CD8-positive, alpha-beta memory T cell (primary cell): ENCODE measurements around the gene GRIP1. TPM values are rescaled to one million over a fixed set of nuclear protein-coding genes. Genes with fewer than 3 reads are reported as not detected.

Experiments
- CTCF ChIA-PET: fragments of 350-600 bp; sonication (Branson Sonifier 250); formaldehyde crosslinking; loops from one replicate; lab custom pipeline; 2021; ENCODE audit warnings: antibody characterized with exemption; lab: Charles Lee
- POLR2A ChIA-PET: fragments of 350-600 bp; sonication (Branson Sonifier 250); formaldehyde crosslinking; loops from one replicate; lab custom pipeline; 2021; ENCODE audit warnings: antibody characterized with exemption; lab: Charles Lee
- DNase-seq, 5 donors: peaks; one replicate each; pipeline versions ENCODE4 v3.0.0 to v3.0.0-alpha.2; 2020 to 2022; ENCODE audit warnings: mixed read lengths in 1 of 5
- H3K27ac ChIP-seq: one replicate; pipeline ENCODE4 v1.7.0; 2013; ENCODE audit warnings: low read depth, mild to moderate bottlenecking, low read length, moderate library complexity
- H3K27me3 ChIP-seq: 2 replicates; pipeline ENCODE4 v1.7.0; 2013; ENCODE audit warnings: low read length, mild to moderate bottlenecking; ENCODE audit not compliant: insufficient read depth, poor library complexity, severe bottlenecking
- H3K36me3 ChIP-seq: 2 replicates; pipeline ENCODE4 v1.7.0; 2013; ENCODE audit warnings: mild to moderate bottlenecking, low read length, moderate library complexity; ENCODE audit not compliant: insufficient read depth
- H3K4me1 ChIP-seq: 2 replicates; pipeline ENCODE4 v1.7.0; 2013; ENCODE audit warnings: mild to moderate bottlenecking, low read length, moderate library complexity; ENCODE audit not compliant: insufficient read depth
- H3K4me3 ChIP-seq: 2 replicates; pipeline ENCODE4 v1.7.0; 2013; ENCODE audit warnings: mild to moderate bottlenecking, low read length
- H3K9me3 ChIP-seq: 2 replicates; pipeline ENCODE4 v1.7.0; 2013; ENCODE audit warnings: mild to moderate bottlenecking, low read length
- H3K27ac Mint-ChIP-seq, 8 donors: one replicate each; pipeline ENCODE4 v1.8.0; 2020 to 2021; ENCODE audit warnings: mixed read lengths in 8 of 8, mild to moderate bottlenecking in 6 of 8, inconsistent platforms in 3 of 8, moderate library complexity in 3 of 8
- H3K27me3 Mint-ChIP-seq, 2 donors: one replicate each; pipeline ENCODE4 v1.8.0; 2020 to 2021; ENCODE audit warnings: mixed read lengths in 2 of 2, mild to moderate bottlenecking in 1 of 2, moderate library complexity in 1 of 2
- H3K36me3 Mint-ChIP-seq, 3 donors: one replicate each; pipeline ENCODE4 v1.8.0; 2020 to 2021; ENCODE audit warnings: mixed read lengths in 3 of 3, inconsistent platforms in 1 of 3, mild to moderate bottlenecking in 1 of 3
- H3K4me1 Mint-ChIP-seq, 3 donors: one replicate each; pipeline ENCODE4 v1.8.0; 2020 to 2021; ENCODE audit warnings: mixed read lengths in 3 of 3, inconsistent platforms in 1 of 3, mild to moderate bottlenecking in 1 of 3
- H3K4me3 Mint-ChIP-seq, 7 donors: one replicate each; pipeline ENCODE4 v1.8.0; 2020 to 2021; ENCODE audit warnings: mixed read lengths in 7 of 7, mild to moderate bottlenecking in 6 of 7, moderate library complexity in 4 of 7, inconsistent platforms in 2 of 7
- H3K9me3 Mint-ChIP-seq, 5 donors: one replicate each; pipeline ENCODE4 v1.8.0; 2020 to 2022; ENCODE audit warnings: mixed read lengths in 5 of 5, mild to moderate bottlenecking in 3 of 5, moderate library complexity in 2 of 5, inconsistent platforms in 1 of 5
- polyA plus RNA-seq: library from polyadenylated mRNA; unstranded; fragments of 300-500 nt; fragmentation: Illumina TruSeq; gene quantifications from one replicate; pipeline ENCODE4 v1.2.3, GENCODE V29; 2021
- total RNA-seq, 2 experiments: library from RNA; stranded (reverse); gene quantifications; one replicate each; pipeline ENCODE4 v1.2.3, GENCODE V29; 2021

Gene GRIP1
- total and polyA plus RNA-seq, 3 experiments from 2014 or later: 0.31 to 1.5 (median 1.3) TPM

GRCh38 chr12:66661357-66661756 is 17.5 kb downstream of the GRIP1 start:
- Histone ChIP-seq H3K4me1 (no peaks in the 10 kb centered on the region), H3K9me3 (no peaks in the 10 kb centered on the region), H3K36me3 (no peaks in the 10 kb centered on the region), H3K4me3 (no peak overlapping the region), H3K27me3 (no peaks in the 10 kb centered on the region), H3K27ac (no peak overlapping the region)
- Mint-ChIP-seq H3K4me3 (no peak overlapping the region), H3K36me3 (peaks cover 0 to 3% (median 0%) of the 10 kb centered on the region in 3 donors), H3K27me3 (peaks cover 11 to 17% of the 10 kb centered on the region in 2 donors), H3K9me3 (no peaks in the 10 kb centered on the region), H3K27ac (no peak overlapping the region), H3K4me1 (no peaks in the 10 kb centered on the region)
- POLR2A ChIA-PET: no interaction called here
- CTCF ChIA-PET: no interaction called here
- no peak for DNase-seq

GRCh38 chr12:66653796-66654195 is 25.1 kb downstream of the GRIP1 start:
- Mint-ChIP-seq H3K36me3 (peaks cover 0 to under 1% (median 0%) of the 10 kb centered on the region in 3 donors), H3K27me3 (peaks cover 4 to 8% of the 10 kb centered on the region in 2 donors), H3K27ac (no peak overlapping the region), H3K4me3 (no peak overlapping the region), H3K4me1 (no peaks in the 10 kb centered on the region), H3K9me3 (no peaks in the 10 kb centered on the region)
- Histone ChIP-seq H3K4me1 (no peaks in the 10 kb centered on the region), H3K27ac (no peak overlapping the region), H3K4me3 (no peak overlapping the region), H3K9me3 (no peaks in the 10 kb centered on the region), H3K36me3 (no peaks in the 10 kb centered on the region), H3K27me3 (no peaks in the 10 kb centered on the region)
- ChIA-PET CTCF (no interaction called here), POLR2A (no interaction called here)
- DNase-seq: no peak

- H3K36me3 Mint-ChIP-seq: no peaks in the 10 kb centered on the region
- no peak overlapping the region for H3K27ac Mint-ChIP-seq
- Histone ChIP-seq H3K4me1 (no peaks in the 10 kb centered on the region), H3K36me3 (no peaks in the 10 kb centered on the region), H3K9me3 (no peaks in the 10 kb centered on the region), H3K27me3 (no peaks in the 10 kb centered on the region), H3K27ac (no peak overlapping the region), H3K4me3 (no peak overlapping the region)
- no peaks in the 10 kb centered on the region for H3K9me3 Mint-ChIP-seq
- CTCF ChIA-PET: no interaction called here
- peaks cover 1 to 8% of the 10 kb centered on the region in 2 donors for H3K27me3 Mint-ChIP-seq
- DNase-seq: no peak
- H3K4me1 Mint-ChIP-seq: no peaks in the 10 kb centered on the region
- no peak overlapping the region for H3K4me3 Mint-ChIP-seq
- POLR2A ChIA-PET: no interaction called here
Observed at GRCh38 chr12:66648033-66648735, 30.7 kb downstream of the GRIP1 start.

- DNase-seq: no peak
- Histone ChIP-seq H3K27me3 (no peaks in the 10 kb centered on the region), H3K4me1 (no peaks in the 10 kb centered on the region), H3K36me3 (no peaks in the 10 kb centered on the region), H3K4me3 (no peak overlapping the region), H3K9me3 (no peaks in the 10 kb centered on the region), H3K27ac (no peak overlapping the region)
- no peak overlapping the region for H3K4me3 Mint-ChIP-seq
- ChIA-PET POLR2A (no interaction called here), CTCF (no interaction called here)
- H3K9me3 Mint-ChIP-seq: no peaks in the 10 kb centered on the region
- H3K4me1 Mint-ChIP-seq: no peaks in the 10 kb centered on the region
- H3K27me3 Mint-ChIP-seq: peaks cover 0 to 8% of the 10 kb centered on the region in 2 donors
- H3K36me3 Mint-ChIP-seq: no peaks in the 10 kb centered on the region
- no peak overlapping the region for H3K27ac Mint-ChIP-seq
Observed at GRCh38 chr12:66647034-66647691, 31.7 kb downstream of the GRIP1 start.

GRCh38 chr12:66644151-66644550 is 34.7 kb downstream of the GRIP1 start:
- no peak overlapping the region for H3K4me3 ChIP-seq
- no peaks in the 10 kb centered on the region for H3K9me3 Mint-ChIP-seq
- no peaks in the 10 kb centered on the region for H3K4me1 Mint-ChIP-seq
- H3K4me3 Mint-ChIP-seq: no peak overlapping the region
- H3K27me3 Mint-ChIP-seq: peaks cover 2 to 5% of the 10 kb centered on the region in 2 donors
- no peaks in the 10 kb centered on the region for H3K36me3 ChIP-seq
- no peak overlapping the region for H3K27ac ChIP-seq
- CTCF ChIA-PET: no interaction called here
- H3K36me3 Mint-ChIP-seq: no peaks in the 10 kb centered on the region
- no peaks in the 10 kb centered on the region for H3K9me3 ChIP-seq
- no peak for DNase-seq
- POLR2A ChIA-PET: no interaction called here
- H3K27ac Mint-ChIP-seq: no peak overlapping the region
- H3K4me1 ChIP-seq: no peaks in the 10 kb centered on the region
- no peaks in the 10 kb centered on the region for H3K27me3 ChIP-seq

GRCh38 chr12:66640691-66641460 is 38.0 kb downstream of the GRIP1 start:
- Mint-ChIP-seq H3K27ac (no peak overlapping the region), H3K9me3 (no peaks in the 10 kb centered on the region), H3K36me3 (peaks cover 0 to 2% (median 0%) of the 10 kb centered on the region in 3 donors), H3K27me3 (peaks cover 0 to 5% of the 10 kb centered on the region in 2 donors), H3K4me1 (no peaks in the 10 kb centered on the region), H3K4me3 (no peak overlapping the region)
- Histone ChIP-seq H3K9me3 (no peaks in the 10 kb centered on the region), H3K27me3 (no peaks in the 10 kb centered on the region), H3K4me1 (no peaks in the 10 kb centered on the region), H3K4me3 (no peak overlapping the region), H3K36me3 (no peaks in the 10 kb centered on the region), H3K27ac (no peak overlapping the region)
- POLR2A ChIA-PET: no interaction called here
- no peak for DNase-seq
- CTCF ChIA-PET: no interaction called here

GRCh38 chr12:66638666-66639065 is 40.2 kb downstream of the GRIP1 start:
- DNase-seq: no peak
- no peaks in the 10 kb centered on the region for H3K9me3 ChIP-seq
- Mint-ChIP-seq H3K27ac (no peak overlapping the region), H3K27me3 (peaks cover 4 to 5% of the 10 kb centered on the region in 2 donors), H3K9me3 (no peaks in the 10 kb centered on the region), H3K36me3 (peaks cover 0 to 2% (median 0%) of the 10 kb centered on the region in 3 donors), H3K4me1 (no peaks in the 10 kb centered on the region), H3K4me3 (no peak overlapping the region)
- no peak overlapping the region for H3K27ac ChIP-seq
- ChIA-PET POLR2A (no interaction called here), CTCF (no interaction called here)
- no peaks in the 10 kb centered on the region for H3K4me1 ChIP-seq
- no peak overlapping the region for H3K4me3 ChIP-seq
- H3K27me3 ChIP-seq: no peaks in the 10 kb centered on the region
- no peaks in the 10 kb centered on the region for H3K36me3 ChIP-seq

DNA sequence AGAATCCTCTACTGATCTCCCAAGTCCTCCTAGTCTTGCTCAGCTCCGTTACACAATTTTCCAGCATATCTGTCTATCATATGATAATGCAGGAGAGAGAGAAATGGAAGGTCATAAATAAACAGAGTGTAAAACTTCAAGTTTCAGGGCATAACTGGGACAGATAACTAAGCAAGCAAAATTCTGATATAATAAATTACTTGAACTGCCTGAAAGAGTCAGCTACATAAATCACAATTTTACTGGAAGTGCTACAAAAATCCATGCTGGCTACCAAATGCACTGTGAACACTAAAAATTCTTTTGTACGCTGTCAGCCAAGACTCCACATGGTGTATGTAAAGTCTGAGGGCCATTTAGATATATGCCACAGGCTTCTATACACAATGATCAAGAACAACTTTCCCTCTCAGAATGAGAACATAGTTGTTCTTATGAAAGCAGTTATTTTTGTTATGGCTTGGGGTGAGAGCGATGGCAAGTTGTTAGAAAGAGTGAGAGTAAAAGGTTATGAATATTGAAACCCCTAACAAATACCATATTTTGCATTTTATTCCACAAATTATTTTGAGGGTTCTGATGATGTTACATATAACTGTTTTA is 41.1 kb downstream of the GRIP1 start:
- no peaks in the 10 kb centered on the region for H3K9me3 Mint-ChIP-seq

More for the DNA sequence above, 41.1 kb downstream of the GRIP1 start:
- CTCF ChIA-PET: no interaction called here
- Histone ChIP-seq H3K4me1 (no peaks in the 10 kb centered on the region), H3K27ac (no peak overlapping the region), H3K27me3 (no peaks in the 10 kb centered on the region), H3K36me3 (no peaks in the 10 kb centered on the region), H3K4me3 (no peak overlapping the region), H3K9me3 (no peaks in the 10 kb centered on the region)
- peaks cover 0 to 2% (median 0%) of the 10 kb centered on the region in 3 donors for H3K36me3 Mint-ChIP-seq
- H3K27me3 Mint-ChIP-seq: peaks cover 5 to 7% of the 10 kb centered on the region in 2 donors
- H3K4me1 Mint-ChIP-seq: no peaks in the 10 kb centered on the region
- no peak overlapping the region for H3K4me3 Mint-ChIP-seq
- no peak for DNase-seq
- H3K27ac Mint-ChIP-seq: no peak overlapping the region
- POLR2A ChIA-PET: no interaction called here
